ENCODE measurements around the gene FLAD1. TPM values are rescaled to one million over a fixed set of nuclear protein-coding genes. Genes with fewer than 3 reads are reported as not detected.

FLAD1 gene
- total RNA-seq, 2 donors from 2014 or later, result 28.2 to 46.1 TPM

GRCh38 chr1:155019377-155020245, 36.5 kb downstream of the FLAD1 start:
- Histone ChIP-seq H3K36me3 (peaks cover 7% of the 10 kb centered on the region), H3K4me3 (no peak overlapping the region), H3K27me3 (no peaks in the 10 kb centered on the region), H3K27ac (no peak overlapping the region), H3K4me1 (peaks cover 16% of the 10 kb centered on the region), H3K9ac (ENCODE audit: low read depth in 2 of 2, low read length in 2 of 2) (no peak overlapping the region), H3K9me3 (no peaks in the 10 kb centered on the region)
- no peak for DNase-seq
- intact Hi-C loops (cut with DNase I), result no loop called here
- TF ChIP-seq CTCF (IDR thresholded peaks at IDR 0.05), result no peak

- no peaks in the 10 kb centered on the region for H3K36me3 ChIP-seq
- no peak for TF ChIP-seq CTCF (IDR thresholded peaks at IDR 0.05)
- H3K27me3 ChIP-seq, result no peaks in the 10 kb centered on the region
- H3K4me3 ChIP-seq, result no peak overlapping the region
- H3K27ac ChIP-seq, result no peak overlapping the region
- no peaks in the 10 kb centered on the region for H3K9me3 ChIP-seq
- DNase-seq, result no peak
- H3K4me1 ChIP-seq, result peaks cover 6% of the 10 kb centered on the region
- H3K9ac ChIP-seq (ENCODE audit: low read depth in 2 of 2, low read length in 2 of 2), result peak overlapping the region in 1 of 2 donors; percentile 9
- intact Hi-C loops (cut with DNase I), result no loop called here
Measured at GRCh38 chr1:155022136-155022926, 39.2 kb downstream of the FLAD1 start.

GRCh38 chr1:155022927-155023236, 39.7 kb downstream of the FLAD1 start:
- Histone ChIP-seq H3K36me3 (no peaks in the 10 kb centered on the region), H3K9me3 (no peaks in the 10 kb centered on the region), H3K4me3 (no peak overlapping the region), H3K9ac (ENCODE audit: low read depth in 2 of 2, low read length in 2 of 2) (peak overlapping the region in 1 of 2 donors; percentile 9), H3K27me3 (no peaks in the 10 kb centered on the region), H3K27ac (no peak overlapping the region), H3K4me1 (peaks cover 2% of the 10 kb centered on the region)
- intact Hi-C loops (cut with DNase I), result no loop called here
- TF ChIP-seq CTCF (IDR thresholded peaks at IDR 0.05), result no peak
- DNase-seq, result no peak

GRCh38 chr1:155023627-155024026, 40.5 kb downstream of the FLAD1 start:
- Histone ChIP-seq H3K27me3 (no peaks in the 10 kb centered on the region), H3K4me3 (no peak overlapping the region), H3K27ac (no peak overlapping the region), H3K9me3 (no peaks in the 10 kb centered on the region), H3K4me1 (no peaks in the 10 kb centered on the region), H3K9ac (ENCODE audit: low read depth in 2 of 2, low read length in 2 of 2) (no peak overlapping the region), H3K36me3 (no peaks in the 10 kb centered on the region)
- intact Hi-C loops (cut with DNase I), result no loop called here
- no peak for TF ChIP-seq CTCF (IDR thresholded peaks at IDR 0.05)
- DNase-seq, result no peak

GRCh38 chr1:155024315-155024714, 41.2 kb downstream of the FLAD1 start:
- no peak for TF ChIP-seq CTCF (IDR thresholded peaks at IDR 0.05)
- no peak for DNase-seq
- no peaks in the 10 kb centered on the region for H3K27me3 ChIP-seq
- H3K9me3 ChIP-seq, result no peaks in the 10 kb centered on the region
- intact Hi-C loops (cut with DNase I), result no loop called here
- H3K27ac ChIP-seq, result no peak overlapping the region
- no peak overlapping the region for H3K4me3 ChIP-seq
- H3K36me3 ChIP-seq, result no peaks in the 10 kb centered on the region
- H3K4me1 ChIP-seq, result no peaks in the 10 kb centered on the region
- no peak overlapping the region for H3K9ac ChIP-seq (ENCODE audit: low read depth in 2 of 2, low read length in 2 of 2)
